Activated CD8-positive, alpha-beta memory T cell treated with anti-CD3 and anti-CD28 coated beads for 1 hour (primary cell): ENCODE measurements around the gene DYNC2I2.
"Not testable (repeated sequence)": the region's sequence is repeated elsewhere in the genome, so short reads cannot be mapped to it uniquely, and the experiment has no call there.

Experiments used
- DNase-seq, 2 donors: peaks; one replicate each; pipeline ENCODE4 v3.0.0-alpha.2; 2020; ENCODE audit warnings: low read depth in 1 of 2; ENCODE audit errors: extremely low read depth in 1 of 2

DYNC2I2 gene

DNA sequence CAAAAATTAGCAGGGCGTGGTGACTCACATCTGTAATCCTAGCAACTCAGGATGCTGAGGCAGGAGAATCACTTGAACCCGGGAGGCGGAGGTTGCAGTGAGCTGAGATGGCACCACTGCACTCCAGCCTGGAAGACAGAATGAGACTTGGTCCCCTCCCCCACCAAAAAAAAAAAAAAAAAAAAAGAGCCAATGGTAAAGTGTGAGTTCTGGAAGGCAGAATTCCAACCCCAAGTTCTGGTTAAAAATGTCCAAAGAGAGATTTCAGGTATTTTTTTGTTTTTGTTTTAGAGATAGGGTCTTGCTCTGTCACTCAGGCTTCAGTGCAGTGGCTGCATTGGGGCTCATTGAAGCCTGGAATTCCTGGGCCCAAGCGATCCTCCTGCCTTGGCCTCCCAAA, 30.8 kb upstream of the DYNC2I2 start:
- DNase-seq: no peak

DNA sequence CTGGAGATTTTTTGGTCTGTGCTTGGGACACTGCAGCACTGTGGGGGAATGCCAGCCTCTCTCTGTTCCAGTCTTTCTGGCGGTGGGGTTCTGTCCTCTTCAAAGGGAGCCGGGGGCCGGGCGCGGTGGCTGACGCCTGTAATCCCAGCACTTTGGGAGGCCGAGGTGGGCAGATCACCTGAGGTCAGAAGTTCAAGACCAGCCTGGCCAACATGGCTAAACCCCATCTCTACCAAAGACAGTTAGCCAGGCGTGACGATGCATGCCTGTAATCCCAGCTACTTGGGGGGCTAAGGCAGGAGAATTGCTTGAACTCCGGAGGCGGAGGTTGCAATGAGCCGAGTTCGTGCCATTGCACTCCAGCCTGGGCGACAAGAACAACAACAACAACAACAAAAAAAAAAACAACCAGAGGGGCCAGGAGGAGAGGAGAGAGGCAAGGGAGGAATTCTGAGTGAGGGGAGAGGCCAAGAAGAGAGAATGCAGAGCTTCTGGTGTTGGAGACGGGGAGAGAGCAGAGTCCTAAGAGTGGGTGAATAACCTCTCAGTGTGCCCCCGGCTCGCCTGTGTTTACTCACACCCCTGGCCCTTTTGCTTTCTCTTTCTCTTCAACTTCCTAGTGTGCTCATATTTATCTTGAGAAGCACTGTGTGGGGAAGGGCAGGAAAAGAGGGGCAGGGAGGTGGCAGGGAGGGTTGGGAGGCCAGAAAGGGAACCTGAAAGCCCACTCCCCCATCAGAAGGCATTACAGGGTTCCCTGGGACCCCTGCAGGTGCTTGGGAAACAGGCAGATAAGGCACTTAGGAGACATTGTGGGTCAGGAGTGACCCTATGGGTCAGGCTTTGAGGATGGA, 29.2 kb upstream of the DYNC2I2 start:
- DNase-seq: no peak

DNA sequence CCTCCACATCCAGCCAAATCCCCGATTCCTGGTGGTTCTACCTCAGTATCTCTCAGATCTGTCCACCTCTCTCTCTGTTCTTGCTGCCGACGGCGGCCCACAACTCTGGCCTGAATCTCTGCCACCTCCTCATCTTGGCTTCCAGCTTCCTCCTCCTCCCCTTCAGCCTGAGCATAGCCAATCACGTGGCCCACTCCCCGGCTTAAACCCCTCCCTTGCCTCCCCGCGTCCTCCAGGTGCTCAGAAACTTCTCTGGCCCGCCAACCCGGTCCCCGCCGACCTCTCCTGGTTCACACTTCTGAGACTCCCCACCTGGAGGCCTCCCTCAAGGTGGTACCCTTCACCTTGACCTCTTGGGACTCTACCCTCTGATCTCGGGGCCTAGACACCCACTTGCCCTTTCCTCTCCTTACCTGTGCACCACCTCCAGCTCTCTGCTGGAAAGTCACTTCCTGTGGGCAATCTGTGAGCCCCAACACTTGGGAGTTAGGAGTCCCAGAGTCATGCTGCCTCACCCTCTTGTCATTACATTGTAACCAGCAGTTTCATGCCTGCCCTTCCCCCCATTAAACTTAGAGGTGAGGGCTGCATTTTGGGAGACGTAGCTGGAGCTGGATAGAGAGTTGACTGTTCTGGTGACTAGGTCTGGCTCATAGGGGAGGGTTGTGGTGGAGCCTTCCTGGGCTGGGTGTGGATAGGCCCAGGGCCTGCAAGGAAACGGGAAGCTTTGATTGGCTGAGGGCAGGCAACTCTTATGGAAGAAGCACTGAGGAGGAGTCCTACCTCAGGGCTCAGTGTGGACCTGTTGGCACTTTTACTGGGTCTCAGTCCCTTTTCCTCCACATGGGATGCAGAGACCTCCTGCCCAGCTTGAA, 27.9 kb upstream of the DYNC2I2 start:
- DNase-seq: peak; percentile 31 to 55

DNA sequence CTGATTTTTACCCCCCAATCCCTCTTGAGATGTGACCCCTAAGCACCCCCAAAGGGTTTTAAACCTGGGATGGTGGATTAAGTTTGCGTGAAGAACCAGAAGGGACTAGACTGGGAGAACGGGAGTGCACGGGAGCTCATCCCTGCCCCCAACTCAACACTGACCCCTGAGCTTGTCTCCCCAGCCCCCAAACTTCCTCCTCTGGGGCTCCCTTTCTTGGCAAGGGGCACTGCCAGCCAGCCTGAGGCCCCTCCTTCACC, 27.3 kb upstream of the DYNC2I2 start:
- DNase-seq: no peak

DNA sequence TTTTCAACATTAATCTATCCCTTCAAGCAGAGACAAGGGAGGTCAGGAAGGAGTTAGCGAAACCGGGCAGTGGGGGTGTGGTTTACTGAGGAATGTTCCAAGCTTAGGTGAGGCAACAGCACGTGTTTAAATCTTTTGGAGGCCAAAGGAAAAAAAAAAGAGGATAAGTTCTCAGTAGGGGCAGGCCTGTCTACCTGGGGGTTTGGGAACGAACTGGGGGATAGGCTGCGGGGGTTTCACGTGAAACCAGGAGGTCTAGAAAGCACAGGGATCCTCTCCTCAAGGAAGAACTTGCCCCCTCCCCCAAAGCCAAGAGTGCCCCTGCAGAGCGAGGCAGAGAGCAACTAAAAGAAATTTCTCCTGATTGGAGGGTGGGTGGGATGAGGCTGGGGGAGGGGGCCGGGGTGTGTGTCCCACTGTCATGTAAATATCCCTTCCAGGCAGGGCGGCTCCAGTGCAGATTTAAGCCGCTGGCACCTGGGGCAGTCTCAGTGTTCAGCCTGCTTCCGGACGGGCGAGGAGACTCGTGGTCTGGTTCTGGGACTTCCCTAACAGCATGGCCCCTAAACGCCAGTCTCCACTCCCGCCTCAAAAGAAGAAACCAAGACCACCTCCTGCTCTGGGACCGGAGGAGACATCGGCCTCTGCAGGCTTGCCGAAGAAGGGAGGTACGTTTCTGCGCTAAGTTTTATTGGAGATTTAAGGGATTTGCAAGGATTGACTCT, 26.9 kb upstream of the DYNC2I2 start:
- DNase-seq: no peak

DNA sequence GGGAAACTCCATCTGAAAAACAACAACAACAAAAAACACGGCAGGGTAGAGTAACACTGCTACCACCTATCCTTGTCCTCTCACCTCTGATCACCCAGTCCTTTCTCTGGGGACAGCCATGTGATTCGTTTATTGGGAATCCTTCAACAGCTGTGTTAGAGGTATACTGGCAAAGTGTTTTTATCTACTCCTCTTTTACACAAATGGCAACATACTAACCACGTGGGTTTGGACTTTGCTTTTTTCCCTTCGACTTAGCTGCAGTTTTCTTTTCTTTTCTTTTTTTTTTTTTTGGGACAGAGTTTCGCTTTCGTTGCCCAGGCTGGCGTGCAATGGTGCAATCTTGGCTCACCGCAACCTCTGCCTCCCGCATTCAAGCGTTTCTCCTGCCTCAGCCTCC, 21.1 kb upstream of the DYNC2I2 start:
- no peak for DNase-seq

DNA sequence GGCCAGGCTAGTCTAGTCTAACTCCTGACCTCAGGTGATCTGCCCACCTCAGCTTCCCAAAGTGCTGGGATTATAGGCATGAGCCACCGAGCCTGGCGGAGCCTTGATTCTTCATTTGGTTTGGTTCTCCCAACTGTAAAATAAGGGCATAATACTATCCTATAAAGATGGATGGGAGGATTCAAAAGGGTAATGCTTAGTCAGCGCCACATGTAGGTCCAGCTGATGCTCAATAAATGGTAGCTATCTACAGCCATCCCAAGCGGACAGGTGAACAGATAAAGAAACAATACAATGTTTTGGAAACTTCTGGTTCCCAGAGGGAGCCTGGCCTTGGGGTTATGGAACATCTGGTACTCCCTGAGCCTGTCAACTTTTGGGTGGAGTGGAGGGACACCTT, 18.7 kb upstream of the DYNC2I2 start:
- DNase-seq: no peak

DNA sequence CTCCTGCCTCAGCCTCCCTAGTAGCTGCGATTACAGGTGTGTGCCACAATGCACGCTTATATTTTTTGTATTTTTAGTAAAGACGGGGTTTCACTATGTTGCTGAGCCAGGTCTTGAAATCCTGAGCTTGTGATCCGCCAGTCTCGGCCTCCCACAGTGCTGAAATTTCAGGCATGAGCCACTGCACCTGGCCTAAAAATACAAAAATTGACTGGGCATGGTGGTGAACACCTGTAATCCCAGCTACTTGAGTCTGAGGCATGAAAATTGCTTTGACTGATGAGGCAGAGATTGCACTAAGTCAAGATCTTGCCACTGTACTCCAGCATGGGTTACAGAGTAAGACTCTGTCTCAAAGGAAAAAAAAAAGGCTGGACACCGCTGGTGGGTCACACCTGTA, 13.1 kb upstream of the DYNC2I2 start:
- DNase-seq: no peak

DNA sequence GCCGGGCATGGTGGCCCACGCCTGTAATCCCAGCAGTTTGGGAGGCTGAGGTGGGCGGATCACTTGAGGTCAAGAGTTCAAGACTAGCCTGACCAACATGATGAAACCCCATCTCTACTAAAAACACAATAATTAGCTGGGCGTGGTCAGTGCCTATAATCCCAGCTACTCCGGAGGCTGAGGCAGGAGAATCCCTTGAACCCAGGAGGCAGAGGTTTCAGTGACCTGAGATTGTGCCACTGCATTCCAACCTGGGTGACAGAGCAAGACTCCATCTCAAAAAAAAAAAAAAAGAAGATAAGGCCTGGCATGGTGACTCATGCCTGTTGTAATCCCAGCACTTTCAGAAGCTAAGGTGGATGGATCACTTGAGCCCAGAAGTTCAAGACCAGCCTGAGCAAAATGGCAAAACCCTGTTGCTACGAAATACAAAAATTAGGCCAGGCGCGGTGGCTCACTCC, 9.9 kb upstream of the DYNC2I2 start:
- DNase-seq: not testable (repeated sequence)

DNA sequence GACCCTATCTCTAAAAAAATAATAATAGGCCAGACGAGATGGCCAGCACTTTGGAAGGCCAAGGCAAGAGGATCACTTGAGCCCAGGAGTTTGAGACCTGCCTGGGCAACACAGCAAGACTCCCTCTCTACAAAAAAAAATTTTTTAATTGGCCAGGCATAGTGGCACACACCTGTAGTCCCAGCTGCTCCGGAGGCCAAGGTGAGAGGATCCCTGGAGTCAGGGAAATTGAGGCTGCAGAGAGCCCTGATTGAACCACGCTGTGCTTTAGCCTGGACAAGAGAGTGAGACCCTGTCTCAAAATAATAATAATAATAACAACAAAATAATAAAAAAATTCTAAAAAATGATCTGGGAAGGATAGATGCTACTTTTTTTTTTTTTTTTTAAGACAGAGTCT, 1.1 kb upstream of the DYNC2I2 start:
- DNase-seq: no peak

DNA sequence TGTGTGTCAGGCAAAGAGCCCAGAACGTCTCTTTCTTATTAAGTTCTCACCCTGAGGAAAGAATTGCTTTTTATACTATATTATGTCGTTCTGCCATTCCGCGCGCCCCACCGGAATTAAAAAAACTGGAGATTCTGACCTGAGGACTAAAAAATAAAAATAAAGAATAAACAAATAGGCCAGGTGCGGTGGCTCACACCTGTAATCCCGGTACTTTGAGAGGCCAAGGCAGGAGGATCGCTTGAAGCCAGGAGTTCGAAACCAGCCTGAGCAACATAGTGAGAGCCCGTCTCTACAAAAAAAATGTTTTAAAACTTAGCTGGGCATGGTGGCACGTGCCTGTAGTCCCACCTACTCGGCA, 677 bp upstream of the DYNC2I2 start:
- no peak for DNase-seq

DNA sequence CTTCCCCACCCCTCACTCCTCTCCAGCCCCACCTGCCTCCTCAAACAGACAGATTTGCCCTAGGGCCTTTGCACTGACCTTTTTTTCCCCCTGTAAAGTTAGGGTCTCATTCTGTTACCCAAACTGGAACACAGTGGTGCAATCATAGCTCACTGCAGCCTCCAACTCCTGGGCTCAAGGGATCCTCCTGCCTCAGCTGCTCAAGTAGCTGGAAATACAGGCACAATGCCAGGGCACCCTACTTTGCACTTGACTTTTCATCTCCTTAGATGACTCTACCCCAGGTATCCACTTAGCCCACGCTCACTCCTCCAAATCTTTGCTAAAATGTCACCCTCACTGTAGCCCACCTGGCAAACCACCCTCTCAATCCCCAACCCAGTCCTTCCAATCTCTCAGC, 2.2 kb downstream of the DYNC2I2 start:
- no peak for DNase-seq

DNA sequence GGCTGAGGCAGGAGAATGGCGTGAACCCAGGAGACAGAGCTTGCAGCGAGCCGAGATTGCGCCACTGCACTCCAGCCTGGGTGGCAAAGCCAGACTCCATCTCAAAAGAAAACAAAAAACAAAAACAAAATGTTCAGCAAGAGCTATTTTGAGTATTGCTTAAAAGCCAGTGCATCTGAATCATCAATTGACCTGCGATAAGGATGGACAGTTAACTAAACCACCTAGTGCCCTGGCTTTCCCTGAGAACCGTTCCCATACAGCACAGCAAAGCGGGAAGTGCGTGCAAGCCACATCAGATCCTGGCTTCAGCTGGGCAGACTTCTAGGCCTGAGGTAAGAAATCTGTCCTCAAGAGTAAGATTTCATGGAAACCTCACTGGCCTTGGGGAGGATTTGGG, 2.7 kb downstream of the DYNC2I2 start:
- DNase-seq: no peak

DNA sequence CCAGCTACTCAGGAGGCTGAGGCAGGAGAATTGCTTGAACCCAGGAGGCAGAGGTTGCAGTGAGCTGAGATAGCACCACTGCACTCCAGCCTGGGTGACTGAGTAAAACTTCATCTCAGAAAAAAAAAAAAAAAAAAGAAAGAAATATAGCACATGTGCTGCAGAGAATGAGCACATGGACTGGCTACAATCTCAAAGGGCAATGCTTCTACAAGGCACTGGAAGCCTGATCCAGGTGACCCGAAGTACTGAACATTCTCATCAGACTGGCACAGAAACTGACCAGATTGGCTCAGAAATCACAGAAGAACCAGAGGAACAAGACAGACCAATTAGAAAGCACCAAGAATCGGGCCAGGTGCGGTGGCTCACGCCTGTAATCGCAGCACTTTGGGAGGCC, 4.8 kb downstream of the DYNC2I2 start:
- DNase-seq: no peak

DNA sequence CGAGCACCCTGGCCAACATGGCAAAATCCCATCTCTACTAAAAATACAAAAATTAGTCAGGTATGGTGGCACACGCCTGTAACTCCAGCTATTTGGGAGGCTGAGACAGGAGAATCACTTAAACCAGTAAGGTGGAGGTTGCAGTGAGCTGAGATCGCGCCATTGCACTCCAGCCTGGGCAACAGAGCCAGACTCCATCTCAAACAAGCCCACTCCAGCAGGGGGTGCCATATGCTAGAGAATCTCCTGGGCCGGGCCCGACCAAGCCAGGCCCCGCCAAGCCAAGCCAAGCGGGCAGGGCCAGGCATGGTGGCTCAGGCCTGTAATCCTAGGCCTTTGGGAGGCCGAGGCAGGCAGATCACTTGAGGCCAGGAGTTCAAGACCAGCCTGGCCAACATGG, 8.4 kb downstream of the DYNC2I2 start:
- peak; percentile 34 to 60 for DNase-seq

DNA sequence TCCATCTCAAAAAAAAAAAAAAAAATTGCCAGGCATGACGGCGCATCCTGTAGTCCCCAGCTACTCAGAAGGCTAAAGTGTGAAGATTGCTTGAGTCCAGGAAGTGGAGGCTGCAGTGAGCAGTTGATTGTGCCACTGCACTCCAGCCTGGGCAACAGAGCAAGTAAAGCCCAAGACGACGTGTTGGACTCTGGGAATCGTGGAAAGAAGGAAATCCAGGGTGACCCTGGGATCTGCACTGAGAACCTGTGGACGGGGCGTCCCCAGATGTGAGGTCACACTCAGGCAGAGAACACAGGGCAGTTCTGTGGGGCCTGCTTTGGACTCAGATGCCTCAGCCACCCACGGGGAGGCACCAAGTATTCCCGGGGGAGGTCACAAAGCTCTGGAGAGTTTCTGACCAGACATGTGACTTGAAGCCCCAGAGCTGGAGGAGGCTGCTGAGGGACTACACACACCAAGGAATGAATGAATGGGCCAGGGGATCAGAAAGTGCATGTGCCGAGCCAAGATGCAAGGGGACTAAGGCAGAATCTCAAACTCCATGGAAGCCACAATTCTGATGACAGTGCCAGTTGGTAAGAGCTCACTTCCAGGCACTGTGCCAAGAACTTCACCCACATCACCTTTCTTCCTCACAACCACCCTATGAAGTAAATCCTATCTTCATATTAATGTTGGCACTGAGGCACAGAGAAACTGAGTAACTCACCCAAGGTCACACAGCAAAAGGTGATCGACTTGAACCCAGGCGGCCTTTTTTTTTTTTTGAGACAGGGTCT, 12.9 kb downstream of the DYNC2I2 start:
- DNase-seq: no peak

DNA sequence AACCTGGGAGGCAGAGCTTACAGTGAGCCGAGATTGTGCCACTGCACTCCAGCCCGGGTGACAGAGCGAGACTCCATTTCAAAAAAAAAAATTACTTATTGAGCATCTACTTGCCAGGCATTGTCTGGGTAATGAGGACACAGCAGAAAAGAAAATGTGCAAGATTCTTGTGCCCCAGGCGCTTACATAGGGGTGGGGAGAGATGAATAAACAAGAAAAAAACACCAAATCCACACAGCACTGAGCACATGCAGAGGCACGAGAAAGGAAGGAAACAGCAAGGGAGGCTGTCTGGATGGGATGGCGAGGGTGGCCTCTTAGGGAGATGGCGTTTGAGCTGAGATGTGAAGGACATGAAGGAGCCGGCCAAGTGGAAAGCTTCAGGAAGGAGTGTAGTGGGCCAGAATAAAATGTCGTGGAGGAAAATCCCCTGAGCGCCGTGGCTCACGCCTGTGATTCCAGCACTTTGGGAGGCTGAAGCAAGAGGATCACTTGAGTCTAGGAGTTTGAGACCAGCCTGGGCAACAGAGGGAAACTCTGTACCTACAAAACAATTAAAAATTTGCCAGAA, 13.9 kb downstream of the DYNC2I2 start:
- no peak for DNase-seq

DNA sequence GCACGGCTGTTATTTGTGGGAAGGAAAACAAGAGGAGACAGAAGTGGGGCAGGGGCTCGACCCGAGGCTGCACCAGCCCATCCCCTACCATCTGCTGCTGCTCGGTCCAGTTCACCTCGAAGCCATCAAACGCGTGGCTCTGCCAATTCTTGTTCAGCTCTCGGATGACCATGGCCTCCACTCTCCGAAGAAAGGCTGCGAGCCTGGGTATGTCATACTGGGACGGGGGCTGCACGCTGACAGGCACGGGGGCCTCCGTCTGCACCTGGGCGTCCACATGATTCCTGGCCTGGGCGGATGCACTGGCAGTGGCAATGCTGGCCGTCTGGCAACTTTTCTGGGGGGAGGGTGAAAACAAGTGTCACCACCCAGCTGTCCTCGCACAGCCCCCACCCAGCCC, 16.0 kb downstream of the DYNC2I2 start:
- no peak for DNase-seq

DNA sequence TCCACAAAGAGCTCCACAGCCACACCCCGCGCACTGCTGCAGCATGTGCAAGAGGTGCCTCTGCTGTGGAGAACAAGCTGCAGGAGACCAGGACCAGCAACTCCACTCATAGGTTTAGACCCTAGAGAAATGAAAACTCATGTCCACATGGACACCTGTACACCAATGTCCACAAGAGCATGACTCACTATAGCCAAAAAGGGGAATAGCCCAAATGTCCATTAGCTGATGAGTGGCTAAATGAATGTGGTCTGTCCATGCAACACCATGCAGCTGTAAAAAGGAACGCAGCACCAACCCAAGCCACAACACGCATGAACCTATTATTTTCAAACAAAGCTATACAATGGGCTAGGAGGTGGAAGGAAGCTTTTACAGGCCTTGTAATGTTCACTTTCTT, 18.1 kb downstream of the DYNC2I2 start:
- DNase-seq: no peak

DNA sequence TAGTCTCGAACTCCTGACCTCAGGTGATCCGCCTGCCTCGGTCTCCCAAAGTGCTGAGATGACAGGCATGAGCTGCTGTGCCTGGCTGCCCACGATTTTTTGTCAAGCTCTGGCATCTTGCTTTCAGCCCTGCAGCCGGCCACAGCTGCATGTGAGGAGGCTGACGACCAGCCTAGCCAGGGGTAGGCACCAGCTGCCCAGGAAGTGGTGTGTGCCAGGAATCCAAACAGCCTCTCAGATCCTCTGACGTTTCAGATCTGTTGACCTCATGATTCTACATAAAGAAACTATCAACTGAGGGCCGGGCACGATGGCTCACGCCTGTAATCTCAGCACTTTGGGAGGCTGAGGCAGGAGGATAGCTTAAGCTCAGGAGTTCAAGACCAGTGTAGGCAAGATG, 19.0 kb downstream of the DYNC2I2 start:
- DNase-seq: no peak
